ENCODE data around the gene CCS. TPM values are rescaled to one million over a fixed set of nuclear protein-coding genes. Genes with fewer than 3 reads are reported as not detected.

The CCS gene
- total and polyA plus RNA-seq, 2 experiments from 2014 or later, result 41.5 to 97.8 TPM

- H3K4me3 ChIP-seq, result peak overlapping the region; percentile 69
- H3K4me1 ChIP-seq (ENCODE audit: insufficient read depth), result peaks cover 15% of the 10 kb centered on the region
- no peak for DNase-seq (ENCODE audit: low spot score)
- H3K4me2 ChIP-seq, result peak overlapping the region; percentile 91
- H3K36me3 ChIP-seq (replicated peaks; ENCODE audit: insufficient read depth, low read depth), result no peaks in the 10 kb centered on the region
- no peaks in the 10 kb centered on the region for H3K9me3 ChIP-seq (ENCODE audit: low read depth)
- H3K79me2 ChIP-seq, result peaks cover 36% of the 10 kb centered on the region
- TF ChIP-seq EZH2phosphoT487 (IDR thresholded peaks at IDR 0.05; ENCODE audit: low read depth, severe bottlenecking, unreplicated experiment) (no peak), EZH2 (IDR thresholded peaks at IDR 0.05; ENCODE audit: borderline replicate concordance) (no peak)
- TF ChIP-seq, protein P1, sequence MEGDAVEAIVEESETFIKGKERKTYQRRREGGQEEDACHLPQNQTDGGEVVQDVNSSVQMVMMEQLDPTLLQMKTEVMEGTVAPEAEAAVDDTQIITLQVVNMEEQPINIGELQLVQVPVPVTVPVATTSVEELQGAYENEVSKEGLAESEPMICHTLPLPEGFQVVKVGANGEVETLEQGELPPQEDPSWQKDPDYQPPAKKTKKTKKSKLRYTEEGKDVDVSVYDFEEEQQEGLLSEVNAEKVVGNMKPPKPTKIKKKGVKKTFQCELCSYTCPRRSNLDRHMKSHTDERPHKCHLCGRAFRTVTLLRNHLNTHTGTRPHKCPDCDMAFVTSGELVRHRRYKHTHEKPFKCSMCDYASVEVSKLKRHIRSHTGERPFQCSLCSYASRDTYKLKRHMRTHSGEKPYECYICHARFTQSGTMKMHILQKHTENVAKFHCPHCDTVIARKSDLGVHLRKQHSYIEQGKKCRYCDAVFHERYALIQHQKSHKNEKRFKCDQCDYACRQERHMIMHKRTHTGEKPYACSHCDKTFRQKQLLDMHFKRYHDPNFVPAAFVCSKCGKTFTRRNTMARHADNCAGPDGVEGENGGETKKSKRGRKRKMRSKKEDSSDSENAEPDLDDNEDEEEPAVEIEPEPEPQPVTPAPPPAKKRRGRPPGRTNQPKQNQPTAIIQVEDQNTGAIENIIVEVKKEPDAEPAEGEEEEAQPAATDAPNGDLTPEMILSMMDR (IDR thresholded peaks at IDR 0.05; ENCODE audit: poor library complexity), result no peak
- H3K27ac ChIP-seq, result peak overlapping the region; percentile 84
- WGBS (ENCODE audit: low lambda C conversion rate, missing lambda C conversion rate), result 41% methylated on average over 11 of the region's 12 CpGs
- H2AFZ ChIP-seq, result peak overlapping the region; percentile 91
- no peaks in the 10 kb centered on the region for H3K9me2 ChIP-seq (replicated peaks; ENCODE audit: insufficient read depth)
- H4K20me1 ChIP-seq (ENCODE audit: insufficient read depth, poor library complexity, severe bottlenecking), result no peaks in the 10 kb centered on the region
- no peaks in the 10 kb centered on the region for H3K27me3 ChIP-seq
Observed at GRCh38 chr11:66593303-66593635, 284 bp downstream of the CCS start.

DNA sequence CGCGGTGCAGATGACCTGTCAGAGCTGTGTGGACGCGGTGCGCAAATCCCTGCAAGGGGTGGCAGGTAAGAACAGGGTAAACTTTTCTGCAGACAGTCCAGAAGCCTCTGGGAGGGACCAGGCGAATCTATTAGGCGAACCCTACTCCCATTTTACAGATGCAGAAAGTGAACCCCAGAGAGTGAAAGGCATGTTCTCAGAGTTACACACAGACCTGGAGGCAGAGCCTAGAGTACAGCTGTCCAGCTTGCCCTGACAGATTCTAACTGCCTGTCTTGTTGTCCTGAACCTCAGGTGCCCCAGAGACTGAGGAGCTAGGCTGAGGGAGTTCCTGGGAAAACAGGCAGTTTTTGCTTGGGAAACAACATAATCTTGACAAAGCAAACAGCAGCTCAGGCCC is 665 bp downstream of the CCS start:
- no peaks in the 10 kb centered on the region for H3K27me3 ChIP-seq
- no peaks in the 10 kb centered on the region for H3K36me3 ChIP-seq (replicated peaks; ENCODE audit: insufficient read depth, low read depth)
- peaks cover 36% of the 10 kb centered on the region for H3K79me2 ChIP-seq
- no peaks in the 10 kb centered on the region for H3K9me3 ChIP-seq (ENCODE audit: low read depth)
- no peaks in the 10 kb centered on the region for H4K20me1 ChIP-seq (ENCODE audit: insufficient read depth, poor library complexity, severe bottlenecking)
- peak overlapping the region; percentile 91 for H3K4me2 ChIP-seq
- peak overlapping the region; percentile 91 for H2AFZ ChIP-seq
- H3K4me3 ChIP-seq, result peak overlapping the region; percentile 69
- WGBS (ENCODE audit: low lambda C conversion rate, missing lambda C conversion rate), result 95% methylated on average over 7 of the region's 7 CpGs
- peaks cover 15% of the 10 kb centered on the region for H3K4me1 ChIP-seq (ENCODE audit: insufficient read depth)
- no peaks in the 10 kb centered on the region for H3K9me2 ChIP-seq (replicated peaks; ENCODE audit: insufficient read depth)
- TF ChIP-seq, protein P1 (IDR thresholded peaks at IDR 0.05; ENCODE audit: poor library complexity), result no peak
- TF ChIP-seq EZH2phosphoT487 (IDR thresholded peaks at IDR 0.05; ENCODE audit: low read depth, severe bottlenecking, unreplicated experiment) (no peak), EZH2 (IDR thresholded peaks at IDR 0.05; ENCODE audit: borderline replicate concordance) (no peak)
- H3K27ac ChIP-seq, result peak overlapping the region; percentile 84
- no peak for DNase-seq (ENCODE audit: low spot score)

- peak; percentile 38 for DNase-seq (ENCODE audit: low spot score)
- Histone ChIP-seq H3K4me3 (no peak overlapping the region), H3K9me3 (ENCODE audit: low read depth) (no peaks in the 10 kb centered on the region), H3K4me1 (ENCODE audit: insufficient read depth) (peaks cover 18% of the 10 kb centered on the region), H3K27me3 (no peaks in the 10 kb centered on the region), H3K27ac (peak overlapping the region; percentile 83), H3K36me3 (replicated peaks; ENCODE audit: insufficient read depth, low read depth) (no peaks in the 10 kb centered on the region), H2AFZ (no peak overlapping the region), H3K4me2 (peak overlapping the region; percentile 91), H3K9me2 (replicated peaks; ENCODE audit: insufficient read depth) (no peaks in the 10 kb centered on the region), H4K20me1 (ENCODE audit: insufficient read depth, poor library complexity, severe bottlenecking) (no peaks in the 10 kb centered on the region), H3K79me2 (peaks cover 36% of the 10 kb centered on the region)
- TF ChIP-seq, protein P1 (IDR thresholded peaks at IDR 0.05; ENCODE audit: poor library complexity), result no peak
- TF ChIP-seq EZH2phosphoT487 (IDR thresholded peaks at IDR 0.05; ENCODE audit: low read depth, severe bottlenecking, unreplicated experiment), result no peak
- no peak for TF ChIP-seq EZH2 (IDR thresholded peaks at IDR 0.05; ENCODE audit: borderline replicate concordance)
- 52% methylated on average over 5 of the region's 5 CpGs for WGBS (ENCODE audit: low lambda C conversion rate, missing lambda C conversion rate)
Observed at GRCh38 chr11:66595245-66595904, 2.4 kb downstream of the CCS start.

All from hepatocyte (in vitro differentiated cells).